ENCODE measurements around the gene TBC1D30. TPM values are rescaled to one million over a fixed set of nuclear protein-coding genes. Genes with fewer than 3 reads are reported as not detected.

The TBC1D30 gene
- total RNA-seq: 0.39 TPM in 1 of 2 replicates, not detected in the other

GRCh38 chr12:64824500-64825142, at the start of gene TBC1D30:
TBC1D30 (plus strand) TSS chr12:64824647; CDS start chr12:64824880, 233 bp downstream.

Other genes starting within 250 kb of the TBC1D30 start
- 3.3 and 9.0 TPM in 2 replicates for gene RASSF3, start 214.2 kb upstream of the TBC1D30 start, total RNA-seq
- 123 and 135 TPM in 2 replicates for gene GNS, start 65.2 kb upstream of the TBC1D30 start, total RNA-seq

All from subcutaneous preadipocyte (primary cell).